ENCODE results near the gene ASB10. TPM values are rescaled to one million over a fixed set of nuclear protein-coding genes. Genes with fewer than 3 reads are reported as not detected.

ASB10 gene
- polyA plus RNA-seq, 1 of the 3 experiments (the other 2 are of a cell fraction) = not detected

DNA sequence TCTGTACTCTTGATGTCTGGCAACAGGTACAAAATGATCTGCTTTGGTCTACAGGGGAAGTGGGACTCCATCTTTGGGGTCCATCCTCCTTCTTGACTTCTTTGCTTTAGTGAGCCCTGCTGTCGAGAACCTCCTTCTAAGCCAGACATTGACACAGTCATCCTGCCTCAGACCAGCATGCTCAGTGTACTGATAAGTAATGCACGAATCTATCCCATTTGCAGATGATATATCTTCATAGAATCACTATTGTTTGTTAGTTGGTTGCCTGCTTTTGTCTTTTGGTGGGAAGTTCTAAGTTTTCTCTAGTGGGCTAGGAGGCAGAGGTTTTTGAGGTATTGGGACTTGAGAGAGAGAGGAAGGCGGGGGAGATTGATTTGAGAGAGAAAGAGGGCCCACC, 14.3 kb upstream of the ASB10 start:
- H4K20me1 ChIP-seq (ENCODE audit: insufficient read depth) = no peaks in the 10 kb centered on the region
- TF ChIP-seq RXRA (IDR thresholded peaks at IDR 0.05; ENCODE audit: borderline replicate concordance, low read depth) = no peak
- no peak for TF ChIP-seq FOXM1 (IDR thresholded peaks at IDR 0.05; ENCODE audit: low read depth)
- no peak for TF ChIP-seq EZH2phosphoT487 (IDR thresholded peaks at IDR 0.05; ENCODE audit: borderline replicate concordance, low read depth)
- TF ChIP-seq POLR2AphosphoS5 (IDR thresholded peaks at IDR 0.05; ENCODE audit: low read depth, low read length) = no peak
- TF ChIP-seq, protein P1, sequence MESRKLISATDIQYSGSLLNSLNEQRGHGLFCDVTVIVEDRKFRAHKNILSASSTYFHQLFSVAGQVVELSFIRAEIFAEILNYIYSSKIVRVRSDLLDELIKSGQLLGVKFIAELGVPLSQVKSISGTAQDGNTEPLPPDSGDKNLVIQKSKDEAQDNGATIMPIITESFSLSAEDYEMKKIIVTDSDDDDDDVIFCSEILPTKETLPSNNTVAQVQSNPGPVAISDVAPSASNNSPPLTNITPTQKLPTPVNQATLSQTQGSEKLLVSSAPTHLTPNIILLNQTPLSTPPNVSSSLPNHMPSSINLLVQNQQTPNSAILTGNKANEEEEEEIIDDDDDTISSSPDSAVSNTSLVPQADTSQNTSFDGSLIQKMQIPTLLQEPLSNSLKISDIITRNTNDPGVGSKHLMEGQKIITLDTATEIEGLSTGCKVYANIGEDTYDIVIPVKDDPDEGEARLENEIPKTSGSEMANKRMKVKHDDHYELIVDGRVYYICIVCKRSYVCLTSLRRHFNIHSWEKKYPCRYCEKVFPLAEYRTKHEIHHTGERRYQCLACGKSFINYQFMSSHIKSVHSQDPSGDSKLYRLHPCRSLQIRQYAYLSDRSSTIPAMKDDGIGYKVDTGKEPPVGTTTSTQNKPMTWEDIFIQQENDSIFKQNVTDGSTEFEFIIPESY (IDR thresholded peaks at IDR 0.05; ENCODE audit: borderline replicate concordance, low read depth) = no peak
- no peak for TF ChIP-seq JUND (IDR thresholded peaks at IDR 0.05)
- TF ChIP-seq MEF2A (IDR thresholded peaks at IDR 0.05; ENCODE audit: borderline replicate concordance, low read depth) = no peak
- no peak for TF ChIP-seq RFX5 (IDR thresholded peaks at IDR 0.05; ENCODE audit: low read length)
- TF ChIP-seq SIN3A (IDR thresholded peaks at IDR 0.05; ENCODE audit: borderline replicate concordance, low read depth, low read length) = no peak
- no peak for TF ChIP-seq GABPA (IDR thresholded peaks at IDR 0.05; ENCODE audit: low read depth)
- no peak for TF ChIP-seq RAD21 (IDR thresholded peaks at IDR 0.05; ENCODE audit: low read length)
- TF ChIP-seq, protein P2, sequence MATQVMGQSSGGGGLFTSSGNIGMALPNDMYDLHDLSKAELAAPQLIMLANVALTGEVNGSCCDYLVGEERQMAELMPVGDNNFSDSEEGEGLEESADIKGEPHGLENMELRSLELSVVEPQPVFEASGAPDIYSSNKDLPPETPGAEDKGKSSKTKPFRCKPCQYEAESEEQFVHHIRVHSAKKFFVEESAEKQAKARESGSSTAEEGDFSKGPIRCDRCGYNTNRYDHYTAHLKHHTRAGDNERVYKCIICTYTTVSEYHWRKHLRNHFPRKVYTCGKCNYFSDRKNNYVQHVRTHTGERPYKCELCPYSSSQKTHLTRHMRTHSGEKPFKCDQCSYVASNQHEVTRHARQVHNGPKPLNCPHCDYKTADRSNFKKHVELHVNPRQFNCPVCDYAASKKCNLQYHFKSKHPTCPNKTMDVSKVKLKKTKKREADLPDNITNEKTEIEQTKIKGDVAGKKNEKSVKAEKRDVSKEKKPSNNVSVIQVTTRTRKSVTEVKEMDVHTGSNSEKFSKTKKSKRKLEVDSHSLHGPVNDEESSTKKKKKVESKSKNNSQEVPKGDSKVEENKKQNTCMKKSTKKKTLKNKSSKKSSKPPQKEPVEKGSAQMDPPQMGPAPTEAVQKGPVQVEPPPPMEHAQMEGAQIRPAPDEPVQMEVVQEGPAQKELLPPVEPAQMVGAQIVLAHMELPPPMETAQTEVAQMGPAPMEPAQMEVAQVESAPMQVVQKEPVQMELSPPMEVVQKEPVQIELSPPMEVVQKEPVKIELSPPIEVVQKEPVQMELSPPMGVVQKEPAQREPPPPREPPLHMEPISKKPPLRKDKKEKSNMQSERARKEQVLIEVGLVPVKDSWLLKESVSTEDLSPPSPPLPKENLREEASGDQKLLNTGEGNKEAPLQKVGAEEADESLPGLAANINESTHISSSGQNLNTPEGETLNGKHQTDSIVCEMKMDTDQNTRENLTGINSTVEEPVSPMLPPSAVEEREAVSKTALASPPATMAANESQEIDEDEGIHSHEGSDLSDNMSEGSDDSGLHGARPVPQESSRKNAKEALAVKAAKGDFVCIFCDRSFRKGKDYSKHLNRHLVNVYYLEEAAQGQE (IDR thresholded peaks at IDR 0.05; ENCODE audit: low read depth, low read length) = no peak
- TF ChIP-seq, protein P3, sequence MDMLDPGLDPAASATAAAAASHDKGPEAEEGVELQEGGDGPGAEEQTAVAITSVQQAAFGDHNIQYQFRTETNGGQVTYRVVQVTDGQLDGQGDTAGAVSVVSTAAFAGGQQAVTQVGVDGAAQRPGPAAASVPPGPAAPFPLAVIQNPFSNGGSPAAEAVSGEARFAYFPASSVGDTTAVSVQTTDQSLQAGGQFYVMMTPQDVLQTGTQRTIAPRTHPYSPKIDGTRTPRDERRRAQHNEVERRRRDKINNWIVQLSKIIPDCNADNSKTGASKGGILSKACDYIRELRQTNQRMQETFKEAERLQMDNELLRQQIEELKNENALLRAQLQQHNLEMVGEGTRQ (IDR thresholded peaks at IDR 0.05; ENCODE audit: borderline replicate concordance, low read depth, low read length) = no peak
- TF ChIP-seq NFIC (IDR thresholded peaks at IDR 0.05; ENCODE audit: borderline replicate concordance) = no peak
- TF ChIP-seq TEAD4 (IDR thresholded peaks at IDR 0.05; ENCODE audit: borderline replicate concordance, insufficient read depth) = no peak
- TF ChIP-seq FOXJ3 (CRISPR knock-in tag; IDR thresholded peaks at IDR 0.05) = no peak
- TF ChIP-seq, protein P4, sequence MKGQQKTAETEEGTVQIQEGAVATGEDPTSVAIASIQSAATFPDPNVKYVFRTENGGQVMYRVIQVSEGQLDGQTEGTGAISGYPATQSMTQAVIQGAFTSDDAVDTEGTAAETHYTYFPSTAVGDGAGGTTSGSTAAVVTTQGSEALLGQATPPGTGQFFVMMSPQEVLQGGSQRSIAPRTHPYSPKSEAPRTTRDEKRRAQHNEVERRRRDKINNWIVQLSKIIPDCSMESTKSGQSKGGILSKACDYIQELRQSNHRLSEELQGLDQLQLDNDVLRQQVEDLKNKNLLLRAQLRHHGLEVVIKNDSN (IDR thresholded peaks at IDR 0.05; ENCODE audit: borderline replicate concordance, low read depth) = no peak
- no peak for TF ChIP-seq EP300 (IDR thresholded peaks at IDR 0.05; ENCODE audit: borderline replicate concordance in 1 of 2, low read depth in 1 of 2, low read length in 1 of 2)
- TF ChIP-seq SMC3 (IDR thresholded peaks at IDR 0.05; ENCODE audit: low read depth, low read length) = no peak
- H3F3A ChIP-seq (replicated peaks; ENCODE audit: insufficient read depth) = no peaks in the 10 kb centered on the region
- no peak for DNase-seq
- H3K27me3 ChIP-seq (ENCODE audit: insufficient read depth) = peaks cover 76% of the 10 kb centered on the region
- ChIA-PET POLR2A (no interaction called here), CTCF (no interaction called here)
- WGBS (ENCODE audit: low lambda C conversion rate) = 21% methylated on average over 3 of the region's 3 CpGs
- no peaks in the 10 kb centered on the region for H3K9me2 ChIP-seq
- no peaks in the 10 kb centered on the region for H3K4me1 ChIP-seq (ENCODE audit: control insufficient read depth in 1 of 2, insufficient read depth in 2 of 2, low read depth in 1 of 2, low read length in 1 of 2)
- H3K4me3 ChIP-seq (ENCODE audit: low read depth in 2 of 2, low read length in 1 of 2) = no peak overlapping the region
- H2AFZ ChIP-seq (ENCODE audit: low read depth) = no peak overlapping the region
- no peaks in the 10 kb centered on the region for H3K36me3 ChIP-seq (replicated peaks in 1 of 2; ENCODE audit: control insufficient read depth in 1 of 2, insufficient read depth in 2 of 2, low read length in 1 of 2)
- H3K4me2 ChIP-seq = no peak overlapping the region
- no peak overlapping the region for H3K27ac ChIP-seq (ENCODE audit: low read depth in 2 of 2, low read length in 1 of 2)
- no peaks in the 10 kb centered on the region for H3K79me2 ChIP-seq (ENCODE audit: insufficient read depth)
- no peak overlapping the region for H3K9ac ChIP-seq
- H3K9me3 ChIP-seq = no peaks in the 10 kb centered on the region
